Esophagus squamous epithelium (tissue), 5 donors: ENCODE results near the gene PXYLP1. TPM values are rescaled to one million over a fixed set of nuclear protein-coding genes. Genes with fewer than 3 reads are reported as not detected.

ENCODE experiments used
- DNase-seq: peaks from one replicate; lab custom pipeline; 2025; lab: John Stamatoyannopoulos, UW
- H3K27ac ChIP-seq, 4 donors: fragments of 200-600 bp; sonication (generic); one replicate each; pipeline ENCODE4 v1.5.1; 2016 to 2019; ENCODE audit warnings: mild to moderate bottlenecking in 1 of 4
- H3K27me3 ChIP-seq, 4 donors: fragments of 200-600 bp; sonication (generic); 1 replicate in 3 of 4; 2 replicates in 1 of 4; pipeline versions ENCODE4 v1.5.1 to v1.6.0; 2017 to 2021; ENCODE audit warnings: antibody characterized with exemption in 1 of 4
- H3K36me3 ChIP-seq, 3 donors: fragments of 200-600 bp; sonication (generic); one replicate each; pipeline ENCODE4 v1.5.1; 2016 to 2019
- H3K4me1 ChIP-seq, 3 donors: fragments of 200-600 bp; sonication (generic); one replicate each; pipeline ENCODE4 v1.5.1; 2017 to 2019
- H3K4me3 ChIP-seq, 4 donors: fragments of 200-600 bp; sonication (generic); 1 replicate in 3 of 4; 2 replicates in 1 of 4; pipeline ENCODE4 v1.5.1; 2016 to 2019; ENCODE audit warnings: mild to moderate bottlenecking in 2 of 4, moderate library complexity in 1 of 4
- H3K9me3 ChIP-seq, 3 donors: fragments of 200-600 bp; sonication (generic); one replicate each; pipeline ENCODE4 v1.5.1; 2016 to 2019
- CTCF ChIP-seq, 6 experiments: fragments of 450-650 bp in 4 of 6; fragments of 200-600 bp in 2 of 6; sonication (generic) in 2 of 6; IDR thresholded peaks; one replicate each; pipeline ENCODE4 v1.5.1; 2016 to 2019; ENCODE audit warnings: antibody characterized with exemption in 6 of 6, mild to moderate bottlenecking in 4 of 6, moderate library complexity in 4 of 6
- POLR2A ChIP-seq, 4 donors: fragments of 450-650 bp; IDR thresholded peaks; one replicate each; pipeline ENCODE4 v1.6.1; 2017; ENCODE audit warnings: antibody characterized with exemption in 4 of 4, mild to moderate bottlenecking in 4 of 4, moderate library complexity in 3 of 4
- WGBS, 2 donors: methylation state at CpG; one replicate each; pipeline ENCODE4 v1.1.5; 2018; 5-methylcytosine and 5-hydroxymethylcytosine counted together
- intact Hi-C: fragments of 100-400 bp; cut with DNase I; formaldehyde crosslinking; loops from one replicate; pipeline ENCODE4 v1.15.0; 2022
- total RNA-seq, 4 donors: library from RNA; depleted of rRNA; stranded (reverse); fragments of >200 nt; gene quantifications; one replicate each; pipeline ENCODE4 v1.1.0, GENCODE V29; 2016
- donor health status: DM: yes; HTN: yes; CAD: no.

PXYLP1 gene
- total RNA-seq, 4 donors from 2014 or later: 2.9 to 7.8 (median 4.1) TPM

- H3K4me3 ChIP-seq: no peak overlapping the region
- H3K9me3 ChIP-seq: no peaks in the 10 kb centered on the region
- intact Hi-C loops: no loop called here
- no peak for DNase-seq
- TF ChIP-seq CTCF (IDR thresholded peaks at IDR 0.05): no peak
- no peak for TF ChIP-seq POLR2A (IDR thresholded peaks at IDR 0.05)
- H3K27ac ChIP-seq: no peak overlapping the region
- no peaks in the 10 kb centered on the region for H3K36me3 ChIP-seq
- peaks cover 0 to 81% (median 0%) of the 10 kb centered on the region in 4 donors for H3K27me3 ChIP-seq
- peaks cover 0 to 9% (median 0%) of the 10 kb centered on the region in 3 donors for H3K4me1 ChIP-seq
- 74% methylated on average over 7 of the region's 7 CpGs for WGBS, 2 donors
These were observed 96.9 kb downstream of the PXYLP1 start for GRCh38 chr3:141328286-141329166.

- Histone ChIP-seq H3K4me1 (peaks cover 0 to 9% (median 0%) of the 10 kb centered on the region in 3 donors), H3K27ac (no peak overlapping the region), H3K9me3 (no peaks in the 10 kb centered on the region), H3K4me3 (no peak overlapping the region), H3K27me3 (peaks cover 0 to 89% (median 0%) of the 10 kb centered on the region in 4 donors), H3K36me3 (no peaks in the 10 kb centered on the region)
- no peak for DNase-seq
- TF ChIP-seq CTCF (IDR thresholded peaks at IDR 0.05) (no peak), POLR2A (IDR thresholded peaks at IDR 0.05) (no peak)
- intact Hi-C loops: no loop called here
- WGBS, 2 donors: 92 to 100% methylated on average over 3 of the region's 3 CpGs
These were observed 98.6 kb downstream of the PXYLP1 start for GRCh38 chr3:141330235-141330634.

GRCh38 chr3:141330718-141331376, 99.2 kb downstream of the PXYLP1 start:
- no peaks in the 10 kb centered on the region for H3K9me3 ChIP-seq

GRCh38 chr3:141331377-141332318, 100.0 kb downstream of the PXYLP1 start:
- intact Hi-C loops: no loop called here
- peaks cover 0 to 97% (median 0%) of the 10 kb centered on the region in 4 donors for H3K27me3 ChIP-seq
- H3K9me3 ChIP-seq: no peaks in the 10 kb centered on the region
- no peak for DNase-seq
- no peak overlapping the region for H3K4me3 ChIP-seq
- peaks cover 0 to 9% (median 0%) of the 10 kb centered on the region in 3 donors for H3K4me1 ChIP-seq
- no peaks in the 10 kb centered on the region for H3K36me3 ChIP-seq
- TF ChIP-seq CTCF (IDR thresholded peaks at IDR 0.05): no peak
- TF ChIP-seq POLR2A (IDR thresholded peaks at IDR 0.05): no peak
- WGBS, 2 donors: 58 to 70% methylated on average over 8 to 9 of the region's 9 CpGs
- H3K27ac ChIP-seq: peak overlapping the region in 2 of 4 donors; percentile 34 to 41

More at GRCh38 chr3:141330718-141331376, 99.2 kb downstream of the PXYLP1 start:
- H3K27me3 ChIP-seq: peaks cover 0 to 95% (median 0%) of the 10 kb centered on the region in 4 donors
- H3K27ac ChIP-seq: no peak overlapping the region
- intact Hi-C loops: no loop called here
- 78 to 82% methylated on average over 2 to 3 of the region's 3 CpGs for WGBS, 2 donors
- no peak overlapping the region for H3K4me3 ChIP-seq
- H3K36me3 ChIP-seq: no peaks in the 10 kb centered on the region
- no peak for DNase-seq
- no peak for TF ChIP-seq CTCF (IDR thresholded peaks at IDR 0.05)
- no peak for TF ChIP-seq POLR2A (IDR thresholded peaks at IDR 0.05)
- peaks cover 0 to 9% (median 0%) of the 10 kb centered on the region in 3 donors for H3K4me1 ChIP-seq
